H1 (cell line): ENCODE results near the gene TMEM38A. TPM values are rescaled to one million over a fixed set of nuclear protein-coding genes. Genes with fewer than 3 reads are reported as not detected.

Source experiments
- CTCF ChIA-PET: fragments of 300-600 bp; sonication (Branson Sonifier 250); formaldehyde crosslinking; loops from one replicate; lab custom pipeline; 2021; ENCODE audit not compliant: partially characterized antibody; lab: Charles Lee
- POLR2A ChIA-PET: fragments of 300-600 bp; sonication (Branson Sonifier 250); formaldehyde crosslinking; loops from one replicate; lab custom pipeline; 2021; ENCODE audit warnings: inconsistent platforms; ENCODE audit not compliant: partially characterized antibody; lab: Charles Lee
- DNase-seq, 2 experiments: peaks; one replicate each; pipeline versions ENCODE4 v3.0.0 to v3.0.0-alpha.2; 2010 to 2022; ENCODE audit warnings: low spot score in 2 of 2, low read depth in 1 of 2, mixed read lengths in 1 of 2
- FAIRE-seq: peaks from 2 replicates; lab custom pipeline; 2011; peaks lifted over from hg19 to GRCh38; lab: Jason Lieb, UNC
- H2AFZ ChIP-seq: 2 replicates; pipeline ENCODE4 v1.8.1; 2012; ENCODE audit warnings: low read length, inconsistent platforms
- H2AK5ac ChIP-seq: 2 replicates; pipeline ENCODE4 v1.6.1; 2013; ENCODE audit warnings: low read depth, low read length
- H2BK120ac ChIP-seq: replicated peaks from 2 replicates; pipeline ENCODE3; 2013; ENCODE audit warnings: low read depth, low read length, inconsistent platforms
- H2BK12ac ChIP-seq: 2 replicates; pipeline ENCODE4 v1.6.1; 2013; ENCODE audit warnings: low read depth, low read length
- H2BK15ac ChIP-seq: 2 replicates; pipeline ENCODE4 v1.6.1; 2013; ENCODE audit warnings: low read length
- H2BK20ac ChIP-seq: 2 replicates; pipeline ENCODE4 v1.6.1; 2013; ENCODE audit warnings: low read length
- H2BK5ac ChIP-seq: 2 replicates; pipeline ENCODE4 v1.6.1; 2013; ENCODE audit warnings: low read depth, low read length
- H3K14ac ChIP-seq: 2 replicates; pipeline ENCODE4 v1.6.1; 2013; ENCODE audit warnings: inconsistent platforms; ENCODE audit not compliant: insufficient read length
- H3K18ac ChIP-seq: 2 replicates; pipeline ENCODE4 v1.6.1; 2013; ENCODE audit warnings: low read length; ENCODE audit errors: extremely low read depth
- H3K23ac ChIP-seq: 2 replicates; pipeline ENCODE4 v1.6.1; 2013; ENCODE audit warnings: inconsistent platforms; ENCODE audit not compliant: insufficient read length
- H3K23me2 ChIP-seq: 2 replicates; pipeline ENCODE4 v1.6.1; 2013; ENCODE audit warnings: low read depth, low read length
- H3K27ac ChIP-seq: 2 replicates; pipeline ENCODE4 v1.6.1; 2011; ENCODE audit warnings: low read depth, low read length, inconsistent platforms
- H3K27me3 ChIP-seq, 4 experiments: replicated peaks in 1 of 4; 1 replicate in 1 of 4; 2 replicates in 3 of 4; pipeline versions ENCODE4 v1.6.1 to v1.8.1; 2011 to 2013; ENCODE audit warnings: low read length in 3 of 4, mild to moderate bottlenecking in 3 of 4, inconsistent platforms in 2 of 4, mixed read lengths in 2 of 4, moderate library complexity in 1 of 4; ENCODE audit not compliant: control insufficient read depth in 3 of 4, insufficient read depth in 3 of 4; ENCODE audit errors: extremely low read depth in 1 of 4
- H3K36me3 ChIP-seq, 4 experiments: 2 replicates each; pipeline versions ENCODE4 v1.6.1 to v1.8.1; 2011 to 2013; ENCODE audit warnings: mild to moderate bottlenecking in 4 of 4, low read length in 3 of 4, moderate library complexity in 2 of 4, control low read depth in 1 of 4, inconsistent platforms in 1 of 4; ENCODE audit not compliant: insufficient read depth in 4 of 4, control insufficient read depth in 2 of 4
- H3K4ac ChIP-seq: replicated peaks from 2 replicates; pipeline ENCODE3; 2013; ENCODE audit warnings: low read length, low read depth, mixed read lengths, inconsistent platforms; ENCODE audit not compliant: insufficient read length
- H3K4me1 ChIP-seq, 4 experiments: replicated peaks in 1 of 4; 1 replicate in 1 of 4; 2 replicates in 3 of 4; pipeline versions ENCODE4 v1.6.1 to v1.8.1; 2011 to 2013; ENCODE audit warnings: low read length in 3 of 4, inconsistent platforms in 2 of 4, mixed read lengths in 1 of 4; ENCODE audit not compliant: insufficient read depth in 4 of 4, control insufficient read depth in 3 of 4
- H3K4me2 ChIP-seq, 2 experiments: 2 replicates each; pipeline versions ENCODE4 v1.6.1 to v1.8.1; 2011 to 2013; ENCODE audit warnings: low read depth in 2 of 2, low read length in 2 of 2, control low read depth in 1 of 2, inconsistent platforms in 1 of 2, mild to moderate bottlenecking in 1 of 2; ENCODE audit not compliant: insufficient read depth in 1 of 2
- H3K4me3 ChIP-seq, 4 experiments: fragments of 200-600, 300-600 bp in 1 of 4; sonication (generic), shearing (Covaris generic), sonication (Bioruptor Twin) in 1 of 4; 2 replicates each; pipeline versions ENCODE4 v1.5.1 to v1.8.1; 2011 to 2016; ENCODE audit warnings: low read length in 4 of 4, low read depth in 3 of 4, control low read depth in 2 of 4, inconsistent platforms in 2 of 4, mild to moderate bottlenecking in 2 of 4, mixed read lengths in 1 of 4, moderate library complexity in 1 of 4; ENCODE audit not compliant: insufficient read depth in 2 of 4; ENCODE audit errors: extremely low read depth in 1 of 4
- H3K56ac ChIP-seq: replicated peaks from 2 replicates; pipeline ENCODE3; 2013; ENCODE audit warnings: low read depth, mild to moderate bottlenecking, mixed read lengths, low read length, inconsistent platforms; ENCODE audit not compliant: insufficient read length
- H3K79me1 ChIP-seq: 2 replicates; pipeline ENCODE4 v1.6.1; 2013; ENCODE audit warnings: low read depth, low read length, control low read depth
- H3K79me2 ChIP-seq, 2 experiments: 2 replicates each; pipeline versions ENCODE4 v1.6.1 to v1.8.1; 2012 to 2013; ENCODE audit warnings: low read length in 2 of 2, mild to moderate bottlenecking in 2 of 2, inconsistent platforms in 1 of 2; ENCODE audit not compliant: insufficient read depth in 2 of 2, control insufficient read depth in 1 of 2
- H3K9ac ChIP-seq, 4 experiments: replicated peaks in 1 of 4; 1 replicate in 1 of 4; 2 replicates in 3 of 4; pipeline versions ENCODE4 v1.6.1 to v1.8.1; 2011 to 2013; ENCODE audit warnings: low read depth in 3 of 4, low read length in 3 of 4, control low read depth in 2 of 4, mild to moderate bottlenecking in 2 of 4, moderate library complexity in 2 of 4, inconsistent platforms in 1 of 4; ENCODE audit errors: extremely low read depth in 1 of 4
- H3K9me3 ChIP-seq, 2 experiments: 2 replicates each; pipeline versions ENCODE4 v1.6.1 to v1.8.1; 2012 to 2013; ENCODE audit warnings: mild to moderate bottlenecking in 2 of 2, moderate library complexity in 2 of 2, control low read depth in 1 of 2, inconsistent platforms in 1 of 2, low read depth in 1 of 2, low read length in 1 of 2, mixed read lengths in 1 of 2; ENCODE audit not compliant: insufficient read depth in 2 of 2
- H4K20me1 ChIP-seq, 2 experiments: replicated peaks in 1 of 2; 2 replicates each; pipeline versions ENCODE3 to v1.8.1; 2011 to 2013; ENCODE audit warnings: inconsistent platforms in 2 of 2, low read length in 2 of 2, mild to moderate bottlenecking in 1 of 2; ENCODE audit not compliant: insufficient read depth in 2 of 2, control insufficient read depth in 1 of 2
- H4K5ac ChIP-seq: 2 replicates; pipeline ENCODE4 v1.6.1; 2013; ENCODE audit warnings: low read length, low read depth, mixed read lengths, inconsistent platforms; ENCODE audit not compliant: insufficient read length
- H4K8ac ChIP-seq: 2 replicates; pipeline ENCODE4 v1.8.0; 2013; ENCODE audit warnings: mild to moderate bottlenecking, moderate library complexity, low read length, inconsistent platforms; ENCODE audit not compliant: insufficient read depth; ENCODE audit errors: extremely low read depth
- H4K91ac ChIP-seq: replicated peaks from 2 replicates; pipeline ENCODE3; 2013; ENCODE audit warnings: low read length, mixed read lengths, inconsistent platforms; ENCODE audit not compliant: insufficient read length
- CEBPB ChIP-seq: IDR thresholded peaks from 2 replicates; pipeline ENCODE4 v1.6.1; 2012; ENCODE audit warnings: low read depth, low read length
- CHD1 ChIP-seq: IDR thresholded peaks from 2 replicates; pipeline ENCODE4 v1.6.1; 2012; ENCODE audit warnings: low read depth, low read length, improper control_type of control experiment
- GABPA ChIP-seq: IDR thresholded peaks from 2 replicates; pipeline ENCODE4 v1.6.1; 2011; ENCODE audit warnings: mild to moderate bottlenecking, low read length, moderate library complexity, borderline replicate concordance; ENCODE audit not compliant: insufficient read depth
- KDM4A ChIP-seq: IDR thresholded peaks from one replicate; pipeline ENCODE4 v1.7.1; 2012; ENCODE audit warnings: low read depth, mild to moderate bottlenecking, moderate library complexity, low read length, inconsistent platforms; ENCODE audit not compliant: severe bottlenecking
- PHF8 ChIP-seq: fragments of 200-600 bp; sonication (generic); conservative IDR thresholded peaks from 2 replicates; pipeline ENCODE4 v1.7.1; 2012; ENCODE audit warnings: low read depth, mild to moderate bottlenecking, inconsistent platforms, low read length, moderate library complexity
- SAP30 ChIP-seq: fragments of 300-600 bp; sonication (generic); IDR thresholded peaks from 2 replicates; pipeline ENCODE4 v1.7.1; 2012; ENCODE audit warnings: low read length, moderate library complexity, mild to moderate bottlenecking, inconsistent platforms; ENCODE audit not compliant: insufficient read depth, insufficient replicate concordance
- SP1 ChIP-seq: IDR thresholded peaks from 2 replicates; pipeline ENCODE4 v1.6.1; 2011; ENCODE audit warnings: low read depth, low read length
- SP4 ChIP-seq: IDR thresholded peaks from 2 replicates; pipeline ENCODE4 v1.6.1; 2012; ENCODE audit warnings: low read length, inconsistent platforms
- TAF7 ChIP-seq: optimal IDR thresholded peaks from 2 replicates; pipeline ENCODE3; 2011; ENCODE audit warnings: low read depth, mild to moderate bottlenecking, inconsistent platforms, low read length, moderate library complexity, borderline replicate concordance
- TCF12 ChIP-seq: IDR thresholded peaks from 2 replicates; pipeline ENCODE4 v1.6.1; 2011; ENCODE audit warnings: low read depth, mild to moderate bottlenecking, low read length
- TEAD4 ChIP-seq: IDR thresholded peaks from 2 replicates; pipeline ENCODE4 v1.6.1; 2012; ENCODE audit warnings: low read depth, low read length, inconsistent platforms, mixed read lengths
- USF2 ChIP-seq: IDR thresholded peaks from 2 replicates; pipeline ENCODE4 v1.6.1; 2011; ENCODE audit warnings: low read length, improper control_type of control experiment
- WGBS, 2 experiments: shearing (Covaris generic) in 1 of 2; methylation state at CpG; one replicate each; pipeline versions ENCODE4 v1.1.6 to v1.1.7; 2013 to 2015; ENCODE audit warnings: low lambda C conversion rate in 2 of 2, mixed read lengths in 2 of 2, inconsistent platforms in 1 of 2, low coverage in 1 of 2, missing lambda C conversion rate in 1 of 2; ENCODE audit not compliant: insufficient replicate concordance in 2 of 2, insufficient coverage in 1 of 2, insufficient read length in 1 of 2; ENCODE audit errors: extremely low coverage in 1 of 2, missing lambda C conversion rate in 1 of 2; 5-methylcytosine and 5-hydroxymethylcytosine counted together
- polyA plus RNA-seq, 7 experiments: library from polyadenylated mRNA; depleted of rRNA in 3 of 7; stranded (reverse) in 5 of 7; unstranded in 2 of 7; fragments of >200 nt in 5 of 7; fragments of 200-250 nt in 2 of 7; gene quantifications; 1 replicate in 5 of 7; 2 replicates in 1 of 7; 4 replicates in 1 of 7; pipeline versions ENCODE4 v1.2.1 to v1.2.3, GENCODE V29; 2011 to 2013; ENCODE audit warnings: missing spikeins in 2 of 7, mixed read lengths in 2 of 7
- total RNA-seq: library from RNA; stranded (reverse); fragmentation: NEBNext Ultra II Directional; extraction: Animal tissue kit (Norgen Biotek cat#: 25700); gene quantifications from 2 replicates; pipeline ENCODE4 v1.2.1, GENCODE V29; 2021

TMEM38A gene
- total and polyA plus RNA-seq, 2 of the 8 experiments (the other 6 are each of a cell fraction or from before 2014, with no cell fraction given), result 8.9 to 9.2 TPM

- Histone ChIP-seq H3K14ac (no peak overlapping the region), H2BK5ac (no peak overlapping the region), H3K27me3 (no peaks in the 10 kb centered on the region), H2BK20ac (no peak overlapping the region), H3K4me3 (no peak overlapping the region), H2BK120ac (no peak overlapping the region), H4K5ac (no peak overlapping the region), H2BK12ac (no peak overlapping the region), H3K4me1 (no peaks in the 10 kb centered on the region), H3K23me2 (no peaks in the 10 kb centered on the region), H3K4me2 (no peak overlapping the region), H4K91ac (no peak overlapping the region), H2BK15ac (no peak overlapping the region), H2AFZ (no peak overlapping the region), H3K56ac (no peak overlapping the region), H2AK5ac (no peak overlapping the region), H3K9me3 (no peaks in the 10 kb centered on the region), H3K4ac (no peak overlapping the region), H3K18ac (no peak overlapping the region), H3K9ac (no peak overlapping the region), H3K36me3 (peaks cover 24 to 68% (median 51%) of the 10 kb centered on the region in 4 experiments), H3K79me1 (0 out of 2 replicates have a peak, but pooled peaks cover 2% of the 10 kb centered on the region), H3K23ac (no peak overlapping the region), H3K79me2 (peaks cover 3 to 41% of the 10 kb centered on the region in 2 experiments), H3K27ac (no peak overlapping the region), H4K20me1 (peaks cover 4 to 9% of the 10 kb centered on the region in 2 experiments), H4K8ac (no peak overlapping the region)
- POLR2A ChIA-PET, result interaction anchor here (0.8 to 2.9 kb wide), 7 partner anchors 9 to 308 kb away, joined by 3 to 17 read pairs (median 3); no protein-coding TSS in a partner anchor
- DNase-seq (no peak), FAIRE-seq (no peak)
- CTCF ChIA-PET, result interaction anchor here (0.7 kb wide), 2 partner anchors 212 to 743 kb away, joined by 3 read pairs; no protein-coding TSS in a partner anchor
- WGBS, 2 experiments, result 96% methylated on average over 9 of the region's 9 CpGs; no CpG with 5 or more reads in 1 of the 2 experiments
- no peak for TF ChIP-seq KDM4A
- no peak for TF ChIP-seq PHF8
- no peak for TF ChIP-seq GABPA
- TF ChIP-seq CEBPB, result no peak
- no peak for TF ChIP-seq SAP30
- TF ChIP-seq SP1, result no peak
- TF ChIP-seq TAF7, result no peak
- TF ChIP-seq SP4, result no peak
- TF ChIP-seq TCF12, result no peak
- no peak for TF ChIP-seq TEAD4
- TF ChIP-seq CHD1, result no peak
- no peak for TF ChIP-seq USF2
These were observed 15.8 kb upstream of the TMEM38A start for GRCh38 chr19:16645140-16645539.
